ENCODE data around the gene TGFBR3. TPM values are rescaled to one million over a fixed set of nuclear protein-coding genes. Genes with fewer than 3 reads are reported as not detected.

TGFBR3 gene
- total and polyA plus RNA-seq, 9 of the 15 experiments (the other 6 are each of a cell fraction or from before 2014, with no cell fraction given) = 3.6 to 32.4 (median 15.6) TPM

- POLR2A ChIA-PET = interaction anchor here (1.7 kb wide), 1 partner anchor 12 kb away, joined by 6 read pairs; no protein-coding TSS in a partner anchor
- no peaks in the 10 kb centered on the region; the same call in 2 of the 3 replicates for H3K79me2 ChIP-seq (ENCODE audit: control insufficient read depth, insufficient read depth, low read length)
- BruUV-seq (replicated peaks) = no TSS peak
- 100% methylated on average over 1 of the region's 1 CpG for WGBS (ENCODE audit: insufficient coverage, low coverage, missing lambda C conversion rate)
- no peaks in the 10 kb centered on the region for H3K36me3 ChIP-seq (ENCODE audit: control insufficient read depth, insufficient read depth, low read length)
- H3K4me3 ChIP-seq = no peak overlapping the region
- H4K20me1 ChIP-seq (replicated peaks; ENCODE audit: control insufficient read depth, insufficient read depth, low read length) = peaks cover 5% of the 10 kb centered on the region
- H3K27me3 ChIP-seq (ENCODE audit: control insufficient read depth in 2 of 2, insufficient read depth in 2 of 2, low read length in 2 of 2) = no peaks in the 10 kb centered on the region
- no peak for DNase-seq (ENCODE audit: extremely low read depth in 1 of 4, low spot score in 3 of 4)
- H3K9me3 ChIP-seq (replicated peaks; ENCODE audit: control insufficient read depth, insufficient read depth, low read depth, low read length) = no peaks in the 10 kb centered on the region
- intact Hi-C loops (cut with micrococcal nuclease) = no loop called here
- no peak for ATAC-seq
- no peak overlapping the region for H3K4me2 ChIP-seq (ENCODE audit: insufficient read depth, low read length)
- H3K27ac ChIP-seq (ENCODE audit: extremely low read depth, low read depth, low read length) = no peak overlapping the region
- CTCF ChIA-PET (ENCODE audit: low intra/inter-chr PET ratio) = no interaction called here
- no peaks in the 10 kb centered on the region for H3K4me1 ChIP-seq (replicated peaks in 1 of 2; ENCODE audit: control insufficient read depth in 2 of 2, insufficient read depth in 2 of 2, low read length in 2 of 2)
- TF ChIP-seq ZNF778 (CRISPR knock-in tag; IDR thresholded peaks at IDR 0.05) (no peak), CTCF (IDR thresholded peaks at IDR 0.05 in 2 of 3, conservative IDR thresholded peaks at IDR 0.05 in 1 of 3; ENCODE audit: insufficient read depth in 2 of 3, low read depth in 1 of 3, low read length in 3 of 3) (no peak), BHLHE40 (IDR thresholded peaks at IDR 0.05; ENCODE audit: low read length) (no peak), TFAM (CRISPR knock-in tag; conservative IDR thresholded peaks at IDR 0.05) (no peak), E2F6 (IDR thresholded peaks at IDR 0.05; ENCODE audit: borderline replicate concordance in 1 of 2, extremely low read depth in 1 of 2, insufficient read depth in 1 of 2, insufficient read length in 1 of 2, low read depth in 1 of 2, low read length in 1 of 2, poor library complexity in 1 of 2, severe bottlenecking in 1 of 2) (no peak), HDAC6 (IDR thresholded peaks at IDR 0.05; ENCODE audit: low read depth, low read length) (no peak)
- no peaks in the 10 kb centered on the region for H3K9me1 ChIP-seq (ENCODE audit: control insufficient read depth, insufficient read depth, low read length)
- no peak overlapping the region for H2AFZ ChIP-seq (ENCODE audit: low read depth, low read length)
- FAIRE-seq = peak; percentile 35
- H3K9ac ChIP-seq (ENCODE audit: insufficient read depth in 1 of 2, low read depth in 2 of 2, low read length in 2 of 2) = no peak overlapping the region
- in situ Hi-C loops (cut with MboI) = no loop called here
Measured at GRCh38 chr1:91833946-91834345, 52.0 kb downstream of the TGFBR3 start.
